ENCODE results near the gene PHKB.

PHKB gene

GRCh38 chr16:47611042-47611441 is 149.9 kb downstream of the PHKB start:
- no peak for TF ChIP-seq EZH2phosphoT487 (IDR thresholded peaks at IDR 0.05; ENCODE audit: borderline replicate concordance, low read length)
- no peak for TF ChIP-seq CTCF (IDR thresholded peaks at IDR 0.05; ENCODE audit: low read depth, low read length, poor library complexity, severe bottlenecking)
- Histone ChIP-seq H4K20me1 (ENCODE audit: control insufficient read depth, insufficient read depth, low read depth, low read length) (no peaks in the 10 kb centered on the region), H3K4me1 (ENCODE audit: control insufficient read depth, low read length) (no peaks in the 10 kb centered on the region), H3K9me3 (ENCODE audit: control insufficient read depth, insufficient read depth, low read length) (no peaks in the 10 kb centered on the region), H3K79me2 (ENCODE audit: control insufficient read depth, low read length) (no peaks in the 10 kb centered on the region), H3K4me3 (ENCODE audit: low read length) (no peak overlapping the region), H3F3A (ENCODE audit: control insufficient read depth, insufficient read depth) (no peaks in the 10 kb centered on the region), H3K27ac (ENCODE audit: low read depth, low read length) (no peak overlapping the region), H3K9me2 (replicated peaks; ENCODE audit: control insufficient read depth, low read length) (no peaks in the 10 kb centered on the region), H3K27me3 (ENCODE audit: control insufficient read depth, low read length) (no peaks in the 10 kb centered on the region), H3K4me2 (ENCODE audit: low read length) (no peak overlapping the region), H3K36me3 (ENCODE audit: control insufficient read depth, low read length) (peaks cover 19% of the 10 kb centered on the region)

GRCh38 chr16:47611848-47612493 is 150.8 kb downstream of the PHKB start:
- Histone ChIP-seq H3K9me2 (replicated peaks; ENCODE audit: control insufficient read depth, low read length) (no peaks in the 10 kb centered on the region), H3K36me3 (ENCODE audit: control insufficient read depth, low read length) (peaks cover 19% of the 10 kb centered on the region), H3K4me1 (ENCODE audit: control insufficient read depth, low read length) (no peaks in the 10 kb centered on the region), H3K9me3 (ENCODE audit: control insufficient read depth, insufficient read depth, low read length) (no peaks in the 10 kb centered on the region), H3K27me3 (ENCODE audit: control insufficient read depth, low read length) (no peaks in the 10 kb centered on the region), H3K4me2 (ENCODE audit: low read length) (no peak overlapping the region), H3F3A (ENCODE audit: control insufficient read depth, insufficient read depth) (no peaks in the 10 kb centered on the region), H3K79me2 (ENCODE audit: control insufficient read depth, low read length) (no peaks in the 10 kb centered on the region), H3K27ac (ENCODE audit: low read depth, low read length) (no peak overlapping the region), H3K4me3 (ENCODE audit: low read length) (no peak overlapping the region), H4K20me1 (ENCODE audit: control insufficient read depth, insufficient read depth, low read depth, low read length) (no peaks in the 10 kb centered on the region)
- TF ChIP-seq EZH2phosphoT487 (IDR thresholded peaks at IDR 0.05; ENCODE audit: borderline replicate concordance, low read length) (no peak), CTCF (IDR thresholded peaks at IDR 0.05; ENCODE audit: low read depth, low read length, poor library complexity, severe bottlenecking) (no peak)

GRCh38 chr16:47612711-47613110 is 151.6 kb downstream of the PHKB start:
- Histone ChIP-seq H3K79me2 (ENCODE audit: control insufficient read depth, low read length) (no peaks in the 10 kb centered on the region), H3K4me1 (ENCODE audit: control insufficient read depth, low read length) (no peaks in the 10 kb centered on the region), H4K20me1 (ENCODE audit: control insufficient read depth, insufficient read depth, low read depth, low read length) (no peaks in the 10 kb centered on the region), H3K36me3 (ENCODE audit: control insufficient read depth, low read length) (peaks cover 19% of the 10 kb centered on the region), H3K4me2 (ENCODE audit: low read length) (no peak overlapping the region), H3K27ac (ENCODE audit: low read depth, low read length) (no peak overlapping the region), H3K9me3 (ENCODE audit: control insufficient read depth, insufficient read depth, low read length) (no peaks in the 10 kb centered on the region), H3K9me2 (replicated peaks; ENCODE audit: control insufficient read depth, low read length) (no peaks in the 10 kb centered on the region), H3F3A (ENCODE audit: control insufficient read depth, insufficient read depth) (no peaks in the 10 kb centered on the region), H3K27me3 (ENCODE audit: control insufficient read depth, low read length) (no peaks in the 10 kb centered on the region), H3K4me3 (ENCODE audit: low read length) (no peak overlapping the region)
- TF ChIP-seq CTCF (IDR thresholded peaks at IDR 0.05; ENCODE audit: low read depth, low read length, poor library complexity, severe bottlenecking) (no peak), EZH2phosphoT487 (IDR thresholded peaks at IDR 0.05; ENCODE audit: borderline replicate concordance, low read length) (no peak)

All from DOHH2 (cell line).